Heart left ventricle (tissue), 16 donors: Measurements from ENCODE around the gene TRIM8. TPM values are rescaled to one million over a fixed set of nuclear protein-coding genes. Genes with fewer than 3 reads are reported as not detected.
A peak's percentile ranks its signal among the peaks of the same experiment; 100 is the strongest.
"Not testable (repeated sequence)": the region's sequence is repeated elsewhere in the genome, so short reads cannot be mapped to it uniquely, and the experiment has no call there.

Experiments used
- ATAC-seq, 4 donors: fragments of 200-7000 bp; cut with Tn5 transposase; one replicate each; pipeline ENCODE4 v1.9.1; 2020 to 2022; ENCODE audit warnings: moderate library complexity in 4 of 4, mild to moderate bottlenecking in 3 of 4, moderate number of reproducible peaks in 1 of 4
- DNase-seq, 5 donors: peaks; one replicate each; pipeline ENCODE4 v3.0.0-alpha.2; 2020
- H3K27ac ChIP-seq, 12 donors: fragments of 200-600 bp; sonication (generic) in 4 of 12; one replicate each; pipeline versions ENCODE4 v1.5.0 to v1.8.0; 2016 to 2022; ENCODE audit warnings: mild to moderate bottlenecking in 2 of 12
- H3K27me3 ChIP-seq, 9 donors: fragments of 200-600 bp; sonication (generic) in 2 of 9; one replicate each; pipeline versions ENCODE4 v1.5.1 to v1.8.0; 2016 to 2022; ENCODE audit warnings: mild to moderate bottlenecking in 3 of 9
- H3K36me3 ChIP-seq, 9 donors: fragments of 200-600 bp; sonication (generic) in 2 of 9; one replicate each; pipeline versions ENCODE4 v1.5.0 to v1.8.0; 2018 to 2022; ENCODE audit warnings: mild to moderate bottlenecking in 2 of 9
- H3K4me1 ChIP-seq, 12 donors: fragments of 200-600 bp; sonication (generic) in 4 of 12; one replicate each; pipeline versions ENCODE4 v1.5.0 to v1.8.0; 2016 to 2022; ENCODE audit warnings: mild to moderate bottlenecking in 3 of 12
- H3K4me3 ChIP-seq, 12 donors: fragments of 200-600 bp; sonication (generic) in 4 of 12; one replicate each; pipeline versions ENCODE4 v1.5.0 to v1.8.0; 2017 to 2022; ENCODE audit warnings: mild to moderate bottlenecking in 9 of 12, moderate library complexity in 4 of 12
- H3K9me3 ChIP-seq, 12 donors: fragments of 200-600 bp; sonication (generic) in 4 of 12; one replicate each; pipeline versions ENCODE4 v1.5.0 to v1.8.0; 2016 to 2022; ENCODE audit warnings: mild to moderate bottlenecking in 1 of 12
- POLR2A ChIP-seq, 2 donors: fragments of 450-650 bp; IDR thresholded peaks; one replicate each; pipeline ENCODE4 v1.6.1; 2017; ENCODE audit warnings: antibody characterized with exemption in 2 of 2, mild to moderate bottlenecking in 2 of 2, moderate library complexity in 2 of 2
- WGBS, 4 donors: extraction: QIAGEN DNeasy Blood & Tissue Kit in 2 of 4; methylation state at CpG; one replicate each; pipeline versions ENCODE4 v1.1.5 to v1.1.7; 2013 to 2018; 5-methylcytosine and 5-hydroxymethylcytosine counted together
- intact Hi-C, 10 donors: fragments of 100-400 bp; cut with DNase I; formaldehyde crosslinking; loops; one replicate each; pipeline versions ENCODE4 v1.11.1 to v1.14.2; 2022
- polyA plus RNA-seq, 2 donors: library from polyadenylated mRNA; stranded (reverse); fragments of 200-250 nt; gene quantifications; one replicate each; pipeline ENCODE4 v1.2.3, GENCODE V29; 2013
- total RNA-seq, 9 donors: library from RNA; depleted of rRNA in 2 of 9; stranded (reverse); fragments of >200 nt in 2 of 9; fragmentation: NEBNext Ultra II Directional in 3 of 9; extraction: Animal tissue kit (Norgen Biotek cat#: 25700) in 3 of 9; gene quantifications; one replicate each; pipeline versions ENCODE4 v1.1.0 to v1.2.4, GENCODE V29; 2016 to 2023
- TF ChIP-seq, protein P1 (sequence below), 12 donors: fragments of 200-600 bp; sonication (generic) in 4 of 12; IDR thresholded peaks; one replicate each; pipeline versions ENCODE4 v1.5.0 to v1.8.0; 2018 to 2022; ENCODE audit warnings: antibody characterized with exemption in 12 of 12, mild to moderate bottlenecking in 5 of 12
- donor health status: ischemic (EF 13 %, LVEDD 7.1; RV severe dilation, severe dysfunction).
- donor health status: healthy with polysubstance abuse.
- donor health status: DM: no; HTN: yes; CAD: no.
- donor health status: DM: no; HTN: no; CAD: no.
- donor health status: ischemic (EF 25% LVEDD 6.9; RV normal size, moderate dysfunction).
- donor health status: ischemic (EF 25% LVEDD 5.7; RV mildly dilated, moderate dysfunction).
- donor health status: healthy.
- donor health status: DM: yes; HTN: yes; CAD: no.
- donor health status: ischemic (EF 35%, LVEDD 5.7; RV mildly dilated, moderate dysfunction).
- donor health status: nonischemic (EF 11% LVEDD 7.7; RV severe dilation, severe dysfunction).
- donor health status: DM: yes; HTN: yes; CAD: no.
- donor health status: PGD.
- donor health status: ischemic (EF 29% LVEDD 5.4; RV normal size, mild dysfunction).
- donor health status: nonischemic (EF 23%, LVEDD 6.1; RV moderate dilation, normal function).

The TRIM8 gene
- total and polyA plus RNA-seq, 11 donors, result 38.9 to 225 (median 102) TPM

DNA sequence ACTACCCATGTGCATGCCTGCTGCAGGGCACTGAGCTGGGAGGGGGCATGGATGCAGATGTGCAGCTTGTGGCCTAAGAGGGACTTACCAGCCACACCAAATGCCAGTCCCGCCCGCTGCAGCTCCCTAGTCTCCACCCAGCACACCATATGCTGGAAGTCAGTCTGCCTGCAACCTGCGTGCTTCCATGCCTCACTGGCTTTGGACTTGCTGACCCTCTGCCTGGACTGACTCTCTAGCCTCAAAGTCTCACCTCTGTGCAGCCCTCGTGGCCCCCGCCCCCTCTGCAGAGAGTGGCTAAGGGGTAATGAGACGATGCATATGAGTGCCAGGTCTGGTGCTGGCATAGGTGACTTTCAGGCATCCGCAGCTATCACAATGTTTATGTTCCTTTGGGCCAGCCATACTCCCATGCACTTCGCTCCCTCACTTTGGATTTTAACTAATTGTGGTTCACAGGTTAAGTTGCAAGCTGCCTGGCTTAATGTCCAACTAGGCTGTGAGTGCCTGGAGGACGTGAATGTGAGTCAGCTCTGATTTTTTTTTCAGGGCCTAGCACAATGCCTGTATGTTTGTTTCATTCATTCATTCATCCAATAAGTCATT is 21.7 kb downstream of the TRIM8 start:
- ATAC-seq (no peak), DNase-seq (peak in 1 of 5 donors; percentile 20)
- H3K36me3 ChIP-seq, result no peaks in the 10 kb centered on the region
- no peak overlapping the region for H3K4me3 ChIP-seq
- H3K4me1 ChIP-seq, result peaks cover 0 to 37% (median 23%) of the 10 kb centered on the region in 12 donors
- H3K9me3 ChIP-seq, result no peaks in the 10 kb centered on the region
- H3K27ac ChIP-seq, result no peak overlapping the region
- WGBS, 4 donors, result 85 to 90% (median 87%) methylated on average over 8 to 9 of the region's 9 CpGs
- TF ChIP-seq POLR2A (IDR thresholded peaks at IDR 0.05), result no peak
- TF ChIP-seq, protein P1, sequence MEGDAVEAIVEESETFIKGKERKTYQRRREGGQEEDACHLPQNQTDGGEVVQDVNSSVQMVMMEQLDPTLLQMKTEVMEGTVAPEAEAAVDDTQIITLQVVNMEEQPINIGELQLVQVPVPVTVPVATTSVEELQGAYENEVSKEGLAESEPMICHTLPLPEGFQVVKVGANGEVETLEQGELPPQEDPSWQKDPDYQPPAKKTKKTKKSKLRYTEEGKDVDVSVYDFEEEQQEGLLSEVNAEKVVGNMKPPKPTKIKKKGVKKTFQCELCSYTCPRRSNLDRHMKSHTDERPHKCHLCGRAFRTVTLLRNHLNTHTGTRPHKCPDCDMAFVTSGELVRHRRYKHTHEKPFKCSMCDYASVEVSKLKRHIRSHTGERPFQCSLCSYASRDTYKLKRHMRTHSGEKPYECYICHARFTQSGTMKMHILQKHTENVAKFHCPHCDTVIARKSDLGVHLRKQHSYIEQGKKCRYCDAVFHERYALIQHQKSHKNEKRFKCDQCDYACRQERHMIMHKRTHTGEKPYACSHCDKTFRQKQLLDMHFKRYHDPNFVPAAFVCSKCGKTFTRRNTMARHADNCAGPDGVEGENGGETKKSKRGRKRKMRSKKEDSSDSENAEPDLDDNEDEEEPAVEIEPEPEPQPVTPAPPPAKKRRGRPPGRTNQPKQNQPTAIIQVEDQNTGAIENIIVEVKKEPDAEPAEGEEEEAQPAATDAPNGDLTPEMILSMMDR (IDR thresholded peaks at IDR 0.05), result no peak
- no peaks in the 10 kb centered on the region for H3K27me3 ChIP-seq
- intact Hi-C loops, result no loop called here

DNA sequence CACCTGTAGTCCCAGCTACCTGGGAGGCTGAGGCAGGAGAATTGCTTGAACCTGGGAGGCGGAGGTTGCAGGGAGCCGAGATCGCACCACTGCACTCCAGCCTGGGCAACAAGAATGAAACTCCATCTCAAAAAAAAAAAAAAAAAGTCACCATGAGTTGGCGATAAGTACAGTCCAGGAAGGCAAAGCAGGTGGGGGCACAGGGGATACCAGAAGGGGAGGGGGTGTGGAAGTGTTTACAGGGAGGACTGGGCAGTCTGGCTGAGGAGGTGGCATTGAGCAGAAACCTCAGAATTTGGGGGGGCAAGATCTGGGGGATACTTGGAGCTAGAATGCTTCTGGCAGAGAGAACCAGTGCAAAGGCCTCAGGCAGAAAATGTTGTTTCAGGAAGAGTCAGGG is 23.1 kb downstream of the TRIM8 start:
- H3K27me3 ChIP-seq, H3K4me3 ChIP-seq, H3K36me3 ChIP-seq, intact Hi-C loops, ATAC-seq, DNase-seq, H3K27ac ChIP-seq, H3K9me3 ChIP-seq: not testable (repeated sequence)
- peaks cover 0 to 38% (median 17%) of the 10 kb centered on the region in 12 donors for H3K4me1 ChIP-seq
- 93 to 97% (median 95%) methylated on average over 4 of the region's 4 CpGs for WGBS, 4 donors

DNA sequence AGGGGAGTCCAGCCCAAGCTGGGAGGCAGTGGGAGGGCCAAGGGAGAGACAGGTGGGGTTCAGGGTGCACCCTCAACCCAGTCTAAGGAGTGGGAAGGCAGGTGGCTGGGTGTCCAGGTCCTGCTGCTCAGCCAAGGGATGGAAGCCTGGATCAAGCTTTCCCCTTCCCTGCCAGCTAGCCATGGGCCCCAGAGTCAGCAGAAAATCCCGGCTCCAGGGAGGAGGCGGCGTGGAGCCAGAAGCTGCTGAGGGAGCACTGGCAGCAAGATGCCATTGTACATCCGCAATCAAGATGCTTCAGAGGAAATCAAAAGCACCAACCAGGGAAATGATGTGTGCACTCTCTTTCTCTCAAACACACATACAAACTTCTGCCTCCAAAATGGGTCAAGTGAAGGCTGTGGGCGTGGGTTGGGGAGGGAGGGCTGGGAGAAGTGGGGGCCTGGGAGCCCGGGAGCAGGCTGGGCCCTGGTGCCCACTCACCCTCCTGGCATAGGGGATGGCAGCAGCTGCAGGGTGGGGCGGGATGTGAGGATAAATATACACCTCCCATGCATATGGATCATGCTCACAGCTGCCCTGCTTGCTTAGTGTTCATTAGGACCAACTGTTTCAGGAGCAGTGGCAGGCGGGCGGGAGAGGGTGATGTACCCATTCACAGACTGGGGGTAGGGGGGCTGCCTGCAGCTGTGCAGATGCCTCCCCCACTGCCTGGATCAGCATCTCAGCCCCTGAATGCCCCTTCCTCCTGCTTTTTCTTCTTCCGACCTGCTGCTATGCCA is 24.2 kb downstream of the TRIM8 start:
- no peak overlapping the region for H3K4me3 ChIP-seq
- ATAC-seq, result no peak
- H3K36me3 ChIP-seq, result no peaks in the 10 kb centered on the region
- WGBS, 4 donors, result 82 to 93% (median 88%) methylated on average over 8 to 10 of the region's 10 CpGs
- no peak for DNase-seq
- H3K9me3 ChIP-seq, result no peaks in the 10 kb centered on the region
- peak overlapping the region in 10 of 12 donors; percentile 41 to 86 (median 70) for H3K27ac ChIP-seq
- H3K4me1 ChIP-seq, result peaks cover 2 to 49% (median 27%) of the 10 kb centered on the region in 12 donors
- intact Hi-C loops, result no loop called here
- no peak for TF ChIP-seq POLR2A (IDR thresholded peaks at IDR 0.05)
- TF ChIP-seq, protein P1 (IDR thresholded peaks at IDR 0.05), result no peak
- H3K27me3 ChIP-seq, result no peaks in the 10 kb centered on the region

DNA sequence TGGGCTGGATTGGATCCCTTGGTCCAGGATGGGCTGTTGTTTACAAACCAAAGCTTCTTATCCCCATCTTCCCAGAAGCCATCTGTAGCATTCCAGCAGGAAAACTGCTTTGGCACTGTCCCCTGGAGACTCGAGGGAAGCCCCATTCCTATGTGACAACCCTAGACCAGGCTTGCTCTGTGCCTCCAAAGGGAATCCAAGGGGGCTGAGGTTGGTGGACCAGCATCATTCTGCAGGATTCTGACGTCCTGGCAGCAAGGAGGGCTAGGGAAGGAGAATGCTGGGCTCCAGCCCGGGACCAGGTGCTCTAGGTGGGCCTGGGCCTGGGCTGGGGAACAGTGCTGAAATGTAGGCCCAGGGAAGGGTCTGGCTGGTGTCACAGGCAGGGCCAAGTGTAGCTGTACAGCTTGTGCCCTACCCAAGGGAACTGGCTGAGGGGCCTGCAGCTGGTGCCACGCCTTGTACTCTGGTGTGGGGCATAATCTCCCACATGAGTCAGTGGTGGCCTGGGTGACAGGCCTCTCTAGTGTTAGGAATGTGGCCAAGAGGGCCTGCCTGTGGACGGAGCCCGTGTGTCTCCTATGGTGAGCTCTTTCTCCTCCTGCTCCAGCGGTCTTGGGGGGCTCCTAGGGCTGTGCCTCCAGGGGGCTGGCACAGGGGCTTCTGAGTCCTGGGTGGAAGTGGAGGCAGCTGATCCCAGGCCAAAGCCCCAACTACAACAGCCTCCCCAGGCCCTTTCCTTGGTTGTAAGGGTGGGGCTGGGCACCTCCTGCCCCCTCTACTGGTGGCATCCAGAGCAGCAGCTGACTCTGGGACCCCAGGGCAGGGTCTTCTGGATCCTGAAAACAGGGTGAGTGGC is 25.2 kb downstream of the TRIM8 start:
- Histone ChIP-seq H3K36me3 (no peaks in the 10 kb centered on the region), H3K4me3 (no peak overlapping the region), H3K9me3 (no peaks in the 10 kb centered on the region), H3K27ac (peak overlapping the region; percentile 41 to 86 (median 74)), H3K4me1 (peaks cover 2 to 58% (median 34%) of the 10 kb centered on the region in 12 donors), H3K27me3 (no peaks in the 10 kb centered on the region)
- ATAC-seq (peak; percentile 84 to 88 (median 85)), DNase-seq (peak in 3 of 5 donors; percentile 45 to 88 (median 80))
- 44 to 57% (median 55%) methylated on average over 3 to 7 of the region's 7 CpGs for WGBS, 4 donors
- TF ChIP-seq, protein P1 (IDR thresholded peaks at IDR 0.05), result peak in 7 of 12 donors; percentile 18 to 62 (median 50)
- TF ChIP-seq POLR2A (IDR thresholded peaks at IDR 0.05), result peak in 1 of 2 donors; percentile 21
- intact Hi-C loops, result loop anchor here in 1 of 10 donors (5.0 kb wide), 1 partner anchor 43 kb away; the partner anchor contains the start of genes ARL3 and SFXN2
